B cell (primary cell): ENCODE results near the gene GCNT4. TPM values are rescaled to one million over a fixed set of nuclear protein-coding genes. Genes with fewer than 3 reads are reported as not detected.

Experiments
- ATAC-seq: fragments of 200-7000 bp; cut with Tn5 transposase; one replicate; pipeline ENCODE4 v1.10.0; 2021; ENCODE audit warnings: low read depth, mild to moderate bottlenecking, moderate number of reproducible peaks, moderate library complexity
- CTCF ChIA-PET: fragments of 350-600 bp; sonication (Branson Sonifier 250); formaldehyde crosslinking; loops from one replicate; lab custom pipeline; 2021; ENCODE audit warnings: antibody characterized with exemption, inconsistent platforms; lab: Charles Lee
- POLR2A ChIA-PET: fragments of 350-600 bp; sonication (Branson Sonifier 250); formaldehyde crosslinking; loops from one replicate; lab custom pipeline; 2021; ENCODE audit warnings: antibody characterized with exemption; lab: Charles Lee
- DNase-seq: peaks from one replicate; pipeline ENCODE4 v3.0.0; 2013
- H2AFZ ChIP-seq: 2 replicates; pipeline ENCODE4 v1.6.1; 2012; ENCODE audit warnings: mild to moderate bottlenecking, low read depth, low read length; ENCODE audit not compliant: insufficient read depth, poor library complexity, severe bottlenecking
- H3K27ac ChIP-seq, 2 donors: 1 replicate in 1 of 2; 2 replicates in 1 of 2; pipeline ENCODE4 v1.5.1; 2012 to 2013; ENCODE audit warnings: low read length in 2 of 2, mild to moderate bottlenecking in 2 of 2, moderate library complexity in 1 of 2
- H3K27me3 ChIP-seq, 4 experiments: fragments of 200-600 bp in 1 of 4; sonication (generic) in 1 of 4; replicated peaks in 1 of 4; 1 replicate in 2 of 4; 2 replicates in 2 of 4; pipeline versions ENCODE4 v1.6.1 to v1.7.0; 2013 to 2016; ENCODE audit warnings: low read length in 3 of 4, mild to moderate bottlenecking in 2 of 4, mixed read lengths in 1 of 4, moderate library complexity in 1 of 4; ENCODE audit not compliant: insufficient read depth in 4 of 4, control insufficient read depth in 3 of 4; ENCODE audit errors: control extremely low read depth in 1 of 4
- H3K36me3 ChIP-seq, 2 experiments: replicated peaks in 1 of 2; 1 replicate in 1 of 2; 2 replicates in 1 of 2; pipeline versions ENCODE4 v1.6.1 to v1.7.1; 2013; ENCODE audit warnings: low read length in 1 of 2; ENCODE audit not compliant: insufficient read depth in 2 of 2, control insufficient read depth in 1 of 2; ENCODE audit errors: control extremely low read depth in 1 of 2, extremely low read depth in 1 of 2
- H3K4me1 ChIP-seq, 2 donors: fragments of 200-600 bp in 1 of 2; sonication (generic) in 1 of 2; 1 replicate in 1 of 2; 2 replicates in 1 of 2; pipeline versions ENCODE4 v1.5.1 to v1.6.1; 2013 to 2017; ENCODE audit warnings: low read length in 2 of 2; ENCODE audit not compliant: control insufficient read depth in 2 of 2, insufficient read depth in 2 of 2
- H3K4me2 ChIP-seq: replicated peaks from 2 replicates; pipeline ENCODE3; 2012; ENCODE audit warnings: mild to moderate bottlenecking, low read depth, low read length; ENCODE audit not compliant: poor library complexity, severe bottlenecking
- H3K4me3 ChIP-seq, 5 experiments: fragments of 200-600 bp in 1 of 5; sonication (generic) in 1 of 5; 1 replicate in 3 of 5; 2 replicates in 2 of 5; pipeline versions ENCODE4 v1.5.1 to v1.7.0; 2011 to 2016; ENCODE audit warnings: low read length in 4 of 5, mild to moderate bottlenecking in 4 of 5, low read depth in 2 of 5, control low read depth in 1 of 5, moderate library complexity in 1 of 5; ENCODE audit not compliant: insufficient read depth in 1 of 5; ENCODE audit errors: control extremely low read depth in 1 of 5, extremely low read depth in 1 of 5
- H3K79me2 ChIP-seq: fragments of 200-600 bp; sonication (generic); one replicate; pipeline ENCODE4 v1.6.0; 2016; ENCODE audit warnings: low read length; ENCODE audit not compliant: control insufficient read depth, insufficient read depth
- H3K9ac ChIP-seq: fragments of 200-600 bp; sonication (generic); 2 replicates; pipeline ENCODE4 v1.6.1; 2017; ENCODE audit warnings: mild to moderate bottlenecking, low read length, moderate library complexity
- H3K9me3 ChIP-seq, 3 donors: one replicate each; pipeline versions ENCODE4 v1.6.1 to v1.7.1; 2013; ENCODE audit warnings: low read length in 2 of 3; ENCODE audit not compliant: control insufficient read depth in 2 of 3, insufficient read depth in 1 of 3; ENCODE audit errors: control extremely low read depth in 1 of 3
- H4K20me1 ChIP-seq: 2 replicates; pipeline ENCODE4 v1.6.0; 2012; ENCODE audit warnings: mild to moderate bottlenecking, low read length; ENCODE audit not compliant: insufficient read depth, control insufficient read depth, poor library complexity, severe bottlenecking
- H3K27ac Mint-ChIP-seq: one replicate; pipeline ENCODE4 v1.8.0; 2021; ENCODE audit warnings: mixed read lengths
- H3K27me3 Mint-ChIP-seq: one replicate; pipeline ENCODE4 v1.8.0; 2021; ENCODE audit warnings: mixed read lengths
- H3K4me1 Mint-ChIP-seq: one replicate; pipeline ENCODE4 v1.8.0; 2021; ENCODE audit warnings: mixed read lengths
- H3K4me3 Mint-ChIP-seq: one replicate; pipeline ENCODE4 v1.8.0; 2021; ENCODE audit warnings: mixed read lengths
- H3K9me3 Mint-ChIP-seq: one replicate; pipeline ENCODE4 v1.8.0; 2022; ENCODE audit warnings: mixed read lengths; ENCODE audit not compliant: insufficient read depth
- CTCF ChIP-seq: fragments of 200-600 bp; IDR thresholded peaks from one replicate; pipeline ENCODE4 v1.8.0; 2022; ENCODE audit warnings: antibody characterized with exemption, mild to moderate bottlenecking
- EZH2 ChIP-seq: IDR thresholded peaks from 2 replicates; pipeline ENCODE4 v1.6.1; 2012; ENCODE audit warnings: borderline replicate concordance, low read depth, mild to moderate bottlenecking, moderate library complexity, low read length; ENCODE audit not compliant: insufficient read depth, poor library complexity, severe bottlenecking
- WGBS: methylation state at CpG from one replicate; pipeline ENCODE4 v1.1.5; 2013; ENCODE audit warnings: missing lambda C conversion rate; ENCODE audit not compliant: insufficient coverage; 5-methylcytosine and 5-hydroxymethylcytosine counted together
- intact Hi-C: fragments of 100-400 bp; cut with micrococcal nuclease; formaldehyde crosslinking; loops from one replicate; pipeline ENCODE4 v1.10.0; 2022
- polyA plus RNA-seq: library from polyadenylated mRNA; depleted of rRNA; stranded (reverse); fragments of >200 nt; gene quantifications from 2 replicates; pipeline ENCODE4 v1.2.3, GENCODE V29; 2012
- total RNA-seq, 2 donors: library from RNA; stranded (reverse); fragments of 120-200 nt in 1 of 2; gene quantifications; 1 replicate in 1 of 2; 2 replicates in 1 of 2; pipeline versions ENCODE4 v1.2.3 to v1.2.4, GENCODE V29; 2013 to 2022

The GCNT4 gene
- total and polyA plus RNA-seq, 2 donors (not counting 1 experiment from before 2014, with no cell fraction given), result 0.01 TPM; not detected in 1

- Mint-ChIP-seq H3K27ac (no peak overlapping the region), H3K4me3 (peak overlapping the region; percentile 17), H3K9me3 (no peaks in the 10 kb centered on the region), H3K27me3 (peaks cover 53% of the 10 kb centered on the region), H3K4me1 (peaks cover 14% of the 10 kb centered on the region)
- Histone ChIP-seq H3K9ac (no peak overlapping the region), H3K27ac (no peak overlapping the region), H3K4me3 (no peak overlapping the region), H3K9me3 (no peaks in the 10 kb centered on the region), H3K4me1 (peaks cover 11 to 13% of the 10 kb centered on the region in 2 donors), H3K36me3 (no peaks in the 10 kb centered on the region), H3K4me2 (no peak overlapping the region), H4K20me1 (no peaks in the 10 kb centered on the region), H3K79me2 (no peaks in the 10 kb centered on the region), H2AFZ (no peak overlapping the region), H3K27me3 (peaks cover 0 to 53% (median 13%) of the 10 kb centered on the region in 4 experiments)
- no peak for TF ChIP-seq EZH2
- no peak for TF ChIP-seq CTCF
- POLR2A ChIA-PET, result no interaction called here
- intact Hi-C loops, result loop anchor here (2.0 kb wide), 1 partner anchor 630 kb away; no protein-coding TSS in a partner anchor
- ATAC-seq, result no peak
- CTCF ChIA-PET, result interaction anchor here (1.4 to 3.1 kb wide), 3 partner anchors 214 to 629 kb away, joined by 3 to 15 read pairs (median 3); partner anchors contain the start of gene HMGCR
- DNase-seq, result no peak
- WGBS, result 75% methylated on average over 6 of the region's 7 CpGs
These were observed 1.1 kb downstream of the GCNT4 start for GRCh38 chr5:75051217-75051751.

GRCh38 chr5:75050415-75050814 lies 1.9 kb downstream of the GCNT4 start:
- H3K79me2 ChIP-seq, result no peaks in the 10 kb centered on the region
- no peak overlapping the region for H3K9ac ChIP-seq
- ATAC-seq (no peak), DNase-seq (no peak)
- Mint-ChIP-seq H3K27ac (no peak overlapping the region), H3K27me3 (peaks cover 50% of the 10 kb centered on the region), H3K4me3 (no peak overlapping the region), H3K4me1 (peaks cover 14% of the 10 kb centered on the region), H3K9me3 (no peaks in the 10 kb centered on the region)
- peaks cover 0 to 45% (median 11%) of the 10 kb centered on the region in 4 experiments for H3K27me3 ChIP-seq
- H3K4me2 ChIP-seq, result no peak overlapping the region
- H3K4me1 ChIP-seq, result peaks cover 11 to 13% of the 10 kb centered on the region in 2 donors
- no peaks in the 10 kb centered on the region for H4K20me1 ChIP-seq
- H3K9me3 ChIP-seq, result no peaks in the 10 kb centered on the region
- no peak overlapping the region for H3K4me3 ChIP-seq
- no peak overlapping the region for H3K27ac ChIP-seq
- no peak overlapping the region for H2AFZ ChIP-seq
- CTCF ChIA-PET, result interaction anchor here (0.7 to 3.1 kb wide), 4 partner anchors 215 to 1593 kb away, joined by 3 to 15 read pairs (median 3); partner anchors contain the start of gene HMGCR
- POLR2A ChIA-PET, result no interaction called here
- TF ChIP-seq CTCF (no peak), EZH2 (no peak)
- H3K36me3 ChIP-seq, result no peaks in the 10 kb centered on the region
- WGBS, result 89% methylated on average over 11 of the region's 11 CpGs
- intact Hi-C loops, result loop anchor here (2.0 kb wide), 1 partner anchor 630 kb away; no protein-coding TSS in a partner anchor
